NCI-H524 treated with DMSO at 0.1 percent for 48 hours (cell line): ENCODE data around the gene RPS6KA2.
"Not testable (repeated sequence)": the region's sequence is repeated elsewhere in the genome, so short reads cannot be mapped to it uniquely, and the experiment has no call there.

Experiments
- DNase-seq: peaks from one replicate; lab custom pipeline; 2025; lab: John Stamatoyannopoulos, UW

RPS6KA2 gene

GRCh38 chr6:166529586-166529985 is 97.5 kb downstream of the RPS6KA2 start:
- no peak for DNase-seq

- DNase-seq, result not testable (repeated sequence)
Observed at GRCh38 chr6:166529058-166529457, 98.0 kb downstream of the RPS6KA2 start.

GRCh38 chr6:166527849-166528248 is 99.2 kb downstream of the RPS6KA2 start:
- no peak for DNase-seq

GRCh38 chr6:166526937-166527336 is 100.1 kb downstream of the RPS6KA2 start:
- no peak for DNase-seq

GRCh38 chr6:166525567-166525966 is 101.5 kb downstream of the RPS6KA2 start:
- DNase-seq, result no peak

GRCh38 chr6:166523782-166524559 is 103.1 kb downstream of the RPS6KA2 start:
- DNase-seq, result no peak

GRCh38 chr6:166520905-166521834 is 105.9 kb downstream of the RPS6KA2 start:
- no peak for DNase-seq

- no peak for DNase-seq
Observed at GRCh38 chr6:166516251-166516884, 110.7 kb downstream of the RPS6KA2 start.

GRCh38 chr6:166515072-166515810 is 111.8 kb downstream of the RPS6KA2 start:
- no peak for DNase-seq

- no peak for DNase-seq
Observed at GRCh38 chr6:166514196-166514595, 112.9 kb downstream of the RPS6KA2 start.

GRCh38 chr6:166512567-166512966 is 114.5 kb downstream of the RPS6KA2 start:
- DNase-seq, result no peak

- no peak for DNase-seq
Observed at GRCh38 chr6:166511316-166511715, 115.7 kb downstream of the RPS6KA2 start.

GRCh38 chr6:166509193-166509592 is 117.9 kb downstream of the RPS6KA2 start:
- DNase-seq, result no peak

- no peak for DNase-seq
Observed at GRCh38 chr6:166508726-166509125, 118.3 kb downstream of the RPS6KA2 start.

GRCh38 chr6:166507809-166508564 is 119.1 kb downstream of the RPS6KA2 start:
- DNase-seq, result no peak

GRCh38 chr6:166507380-166507779 is 119.7 kb downstream of the RPS6KA2 start:
- DNase-seq, result no peak

- DNase-seq, result no peak
Observed at GRCh38 chr6:166505133-166505905, 121.7 kb downstream of the RPS6KA2 start.

GRCh38 chr6:166504100-166504499 is 123.0 kb downstream of the RPS6KA2 start:
- DNase-seq, result no peak

GRCh38 chr6:166503167-166503744 is 123.8 kb downstream of the RPS6KA2 start:
- DNase-seq, result no peak

GRCh38 chr6:166502453-166502852 is 124.6 kb downstream of the RPS6KA2 start:
- DNase-seq, result no peak
